WTC11 (cell line): Measurements from ENCODE around the gene EDC3. TPM values are rescaled to one million over a fixed set of nuclear protein-coding genes. Genes with fewer than 3 reads are reported as not detected.
A peak's percentile ranks its signal among the peaks of the same experiment; 100 is the strongest.
"Not testable (repeated sequence)": the region's sequence is repeated elsewhere in the genome, so short reads cannot be mapped to it uniquely, and the experiment has no call there.

Experiments
- ATAC-seq: fragments of 200-7000 bp; cut with Tn5 transposase; 2 replicates; pipeline ENCODE4 v1.10.0; 2021; ENCODE audit warnings: mild to moderate bottlenecking, moderate library complexity
- CTCF ChIA-PET: fragments of 300-600 bp; sonication (Branson Sonifier 250); formaldehyde crosslinking; loops from one replicate; lab custom pipeline; 2021; ENCODE audit warnings: antibody characterized with exemption; lab: Charles Lee
- POLR2A ChIA-PET: fragments of 350-600 bp; sonication (Branson Sonifier 250); formaldehyde crosslinking; loops from one replicate; lab custom pipeline; 2021; ENCODE audit warnings: antibody characterized with exemption; lab: Charles Lee
- DNase-seq: peaks from one replicate; pipeline ENCODE4 v3.0.0; 2021; ENCODE audit warnings: low spot score
- H3K27ac Mint-ChIP-seq: 2 replicates; pipeline ENCODE4 v1.8.0; 2021; ENCODE audit warnings: mixed read lengths
- H3K27me3 Mint-ChIP-seq: 2 replicates; pipeline ENCODE4 v1.8.0; 2021; ENCODE audit warnings: low read depth, mild to moderate bottlenecking, moderate library complexity, mixed read lengths
- H3K36me3 Mint-ChIP-seq: 2 replicates; pipeline ENCODE4 v1.8.0; 2021; ENCODE audit warnings: mixed read lengths
- H3K4me1 Mint-ChIP-seq: 2 replicates; pipeline ENCODE4 v1.8.0; 2022; ENCODE audit warnings: mixed read lengths
- H3K4me3 Mint-ChIP-seq: 2 replicates; pipeline ENCODE4 v1.8.0; 2021; ENCODE audit warnings: mild to moderate bottlenecking, moderate library complexity, mixed read lengths
- H3K9me3 Mint-ChIP-seq: 2 replicates; pipeline ENCODE4 v1.8.0; 2021; ENCODE audit warnings: mixed read lengths
- CBFB ChIP-seq: sonication (generic); formaldehyde crosslinking; IDR thresholded peaks from 2 replicates; pipeline ENCODE4 v1.8.1; 2022; ENCODE audit warnings: mild to moderate bottlenecking, low read depth, missing genetic modification reagents
- CREB1 ChIP-seq: sonication (generic); formaldehyde crosslinking; IDR thresholded peaks from 2 replicates; pipeline ENCODE4 v1.8.0; 2023; ENCODE audit warnings: mild to moderate bottlenecking, missing genetic modification reagents
- E2F5 ChIP-seq: sonication (generic); formaldehyde crosslinking; IDR thresholded peaks from 2 replicates; pipeline ENCODE4 v1.8.1; 2022; ENCODE audit warnings: mild to moderate bottlenecking, moderate library complexity, missing genetic modification reagents
- ETV6 ChIP-seq: sonication (generic); formaldehyde crosslinking; IDR thresholded peaks from 2 replicates; pipeline ENCODE4 v1.8.1; 2022; ENCODE audit warnings: mild to moderate bottlenecking, missing genetic modification reagents
- GABPB1 ChIP-seq: sonication (generic); formaldehyde crosslinking; IDR thresholded peaks from 2 replicates; pipeline ENCODE4 v1.8.1; 2023; ENCODE audit warnings: mild to moderate bottlenecking, missing genetic modification reagents
- IRF1 ChIP-seq: sonication (generic); formaldehyde crosslinking; IDR thresholded peaks from 2 replicates; pipeline ENCODE4 v1.8.0; 2023; ENCODE audit warnings: missing genetic modification reagents
- JAZF1 ChIP-seq: fragments of 250-450 bp; sonication (Bioruptor Pico); IDR thresholded peaks from 2 replicates; pipeline ENCODE4 v1.9.0; 2021; ENCODE audit warnings: moderate library complexity, mild to moderate bottlenecking, inconsistent platforms
- KAT7 ChIP-seq: sonication (generic); formaldehyde crosslinking; IDR thresholded peaks from 2 replicates; pipeline ENCODE4 v1.8.1; 2023; ENCODE audit warnings: missing genetic modification reagents, mild to moderate bottlenecking, borderline replicate concordance
- NFE2L1 ChIP-seq: sonication (generic); formaldehyde crosslinking; IDR thresholded peaks from 2 replicates; pipeline ENCODE4 v1.8.1; 2023; ENCODE audit warnings: missing genetic modification reagents
- SMAD4 ChIP-seq: sonication (generic); formaldehyde crosslinking; IDR thresholded peaks from 2 replicates; pipeline ENCODE4 v1.8.0; 2022; ENCODE audit warnings: mild to moderate bottlenecking, missing genetic modification reagents
- TEAD1 ChIP-seq: sonication (generic); formaldehyde crosslinking; IDR thresholded peaks from 2 replicates; pipeline ENCODE4 v1.8.0; 2022; ENCODE audit warnings: mild to moderate bottlenecking, missing genetic modification reagents
- ZNF263 ChIP-seq: sonication (generic); formaldehyde crosslinking; IDR thresholded peaks from 2 replicates; pipeline ENCODE4 v1.8.1; 2022; ENCODE audit warnings: low read depth, mild to moderate bottlenecking, moderate library complexity, missing genetic modification reagents
- ZNF671 ChIP-seq: fragments of 250-450 bp; sonication (Bioruptor Pico); IDR thresholded peaks from 2 replicates; pipeline ENCODE4 v1.8.0; 2021; ENCODE audit warnings: mild to moderate bottlenecking
- total RNA-seq: library from RNA; stranded (reverse); gene quantifications from 3 replicates; pipeline ENCODE4 v1.2.3, GENCODE V29; 2021
- TF ChIP-seq, protein P1 (sequence below): sonication (generic); formaldehyde crosslinking; IDR thresholded peaks from 2 replicates; pipeline ENCODE4 v1.8.1; 2022; ENCODE audit warnings: low read depth, mild to moderate bottlenecking, moderate library complexity, missing genetic modification reagents, borderline replicate concordance
- TF ChIP-seq, protein P2 (sequence below): sonication (generic); formaldehyde crosslinking; IDR thresholded peaks from 2 replicates; pipeline ENCODE4 v1.8.0; 2022; ENCODE audit warnings: mild to moderate bottlenecking, missing genetic modification reagents
- TF ChIP-seq, protein P3 (sequence below): sonication (generic); formaldehyde crosslinking; IDR thresholded peaks from 2 replicates; pipeline ENCODE4 v1.8.1; 2022; ENCODE audit warnings: low read depth, missing genetic modification reagents, borderline replicate concordance

Gene EDC3
- total RNA-seq, 1 experiment from 2014 or later = 54.7 TPM

DNA sequence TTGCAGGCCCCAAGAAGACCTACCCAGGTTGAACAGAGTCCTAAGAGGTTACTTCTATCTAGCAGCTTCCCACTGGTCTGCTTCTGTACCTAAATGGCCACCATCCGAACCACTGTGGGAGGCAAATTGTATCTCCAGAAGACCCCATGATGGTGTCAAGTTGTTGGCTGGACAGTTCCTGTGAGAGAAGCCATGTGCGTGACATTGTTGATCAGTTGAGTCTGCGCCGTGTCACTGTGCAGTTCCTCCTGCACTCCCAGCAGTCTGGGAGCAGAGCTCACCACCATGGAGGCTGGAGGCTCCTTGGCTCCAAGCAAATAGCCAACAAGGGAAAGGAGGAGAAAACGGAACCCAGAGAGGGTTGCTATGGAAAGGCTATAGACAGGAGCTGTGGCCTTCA, 37.0 kb upstream of the EDC3 start:
- Mint-ChIP-seq H3K9me3 (peaks cover 5% of the 10 kb centered on the region), H3K27me3 (peaks cover 85% of the 10 kb centered on the region), H3K4me1 (no peaks in the 10 kb centered on the region), H3K27ac (no peak overlapping the region), H3K36me3 (no peaks in the 10 kb centered on the region), H3K4me3 (no peak overlapping the region)
- TF ChIP-seq KAT7 (CRISPR knock-in tag) (no peak), JAZF1 (CRISPR knock-in tag) (no peak), GABPB1 (no peak), CBFB (CRISPR knock-in tag) (no peak), IRF1 (CRISPR knock-in tag) (no peak), CREB1 (CRISPR knock-in tag) (no peak), NFE2L1 (CRISPR knock-in tag) (no peak), E2F5 (no peak), ETV6 (CRISPR knock-in tag) (no peak), SMAD4 (CRISPR knock-in tag) (no peak), ZNF263 (CRISPR knock-in tag) (no peak), ZNF671 (no peak)
- TF ChIP-seq, protein P1, sequence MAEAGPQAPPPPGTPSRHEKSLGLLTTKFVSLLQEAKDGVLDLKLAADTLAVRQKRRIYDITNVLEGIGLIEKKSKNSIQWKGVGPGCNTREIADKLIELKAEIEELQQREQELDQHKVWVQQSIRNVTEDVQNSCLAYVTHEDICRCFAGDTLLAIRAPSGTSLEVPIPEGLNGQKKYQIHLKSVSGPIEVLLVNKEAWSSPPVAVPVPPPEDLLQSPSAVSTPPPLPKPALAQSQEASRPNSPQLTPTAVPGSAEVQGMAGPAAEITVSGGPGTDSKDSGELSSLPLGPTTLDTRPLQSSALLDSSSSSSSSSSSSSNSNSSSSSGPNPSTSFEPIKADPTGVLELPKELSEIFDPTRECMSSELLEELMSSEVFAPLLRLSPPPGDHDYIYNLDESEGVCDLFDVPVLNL (CRISPR knock-in tag) = no peak
- TF ChIP-seq, protein P2, sequence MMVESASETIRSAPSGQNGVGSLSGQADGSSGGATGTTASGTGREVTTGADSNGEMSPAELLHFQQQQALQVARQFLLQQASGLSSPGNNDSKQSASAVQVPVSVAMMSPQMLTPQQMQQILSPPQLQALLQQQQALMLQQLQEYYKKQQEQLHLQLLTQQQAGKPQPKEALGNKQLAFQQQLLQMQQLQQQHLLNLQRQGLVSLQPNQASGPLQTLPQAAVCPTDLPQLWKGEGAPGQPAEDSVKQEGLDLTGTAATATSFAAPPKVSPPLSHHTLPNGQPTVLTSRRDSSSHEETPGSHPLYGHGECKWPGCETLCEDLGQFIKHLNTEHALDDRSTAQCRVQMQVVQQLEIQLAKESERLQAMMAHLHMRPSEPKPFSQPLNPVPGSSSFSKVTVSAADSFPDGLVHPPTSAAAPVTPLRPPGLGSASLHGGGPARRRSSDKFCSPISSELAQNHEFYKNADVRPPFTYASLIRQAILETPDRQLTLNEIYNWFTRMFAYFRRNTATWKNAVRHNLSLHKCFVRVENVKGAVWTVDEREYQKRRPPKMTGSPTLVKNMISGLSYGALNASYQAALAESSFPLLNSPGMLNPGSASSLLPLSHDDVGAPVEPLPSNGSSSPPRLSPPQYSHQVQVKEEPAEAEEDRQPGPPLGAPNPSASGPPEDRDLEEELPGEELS (CRISPR knock-in tag) = no peak
- TF ChIP-seq, protein P3, sequence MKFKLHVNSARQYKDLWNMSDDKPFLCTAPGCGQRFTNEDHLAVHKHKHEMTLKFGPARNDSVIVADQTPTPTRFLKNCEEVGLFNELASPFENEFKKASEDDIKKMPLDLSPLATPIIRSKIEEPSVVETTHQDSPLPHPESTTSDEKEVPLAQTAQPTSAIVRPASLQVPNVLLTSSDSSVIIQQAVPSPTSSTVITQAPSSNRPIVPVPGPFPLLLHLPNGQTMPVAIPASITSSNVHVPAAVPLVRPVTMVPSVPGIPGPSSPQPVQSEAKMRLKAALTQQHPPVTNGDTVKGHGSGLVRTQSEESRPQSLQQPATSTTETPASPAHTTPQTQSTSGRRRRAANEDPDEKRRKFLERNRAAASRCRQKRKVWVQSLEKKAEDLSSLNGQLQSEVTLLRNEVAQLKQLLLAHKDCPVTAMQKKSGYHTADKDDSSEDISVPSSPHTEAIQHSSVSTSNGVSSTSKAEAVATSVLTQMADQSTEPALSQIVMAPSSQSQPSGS (CRISPR knock-in tag) = no peak
- ATAC-seq (no peak), DNase-seq (no peak)
- CTCF ChIA-PET = interaction anchor here (1.3 kb wide), 1 partner anchor 36 kb away, joined by 3 read pairs; no protein-coding TSS in a partner anchor
- POLR2A ChIA-PET = no interaction called here

- H3K27ac Mint-ChIP-seq = no peak overlapping the region
- no peak overlapping the region for H3K4me3 Mint-ChIP-seq
- H3K36me3 Mint-ChIP-seq = no peaks in the 10 kb centered on the region
- ChIA-PET CTCF (interaction anchor here (0.9 to 1.6 kb wide), 2 partner anchors 38 to 40 kb away, joined by 4 to 6 read pairs; no protein-coding TSS in a partner anchor), POLR2A (interaction anchor here (0.6 kb wide), 1 partner anchor 17 kb away, joined by 4 read pairs; no protein-coding TSS in a partner anchor)
- H3K4me1 Mint-ChIP-seq = peaks cover 4% of the 10 kb centered on the region
- no peak for DNase-seq
- ATAC-seq = no peak
- H3K9me3 Mint-ChIP-seq = no peaks in the 10 kb centered on the region; the same call in 1 of the 2 replicates
- TF ChIP-seq TEAD1 (CRISPR knock-in tag) (no peak), GABPB1 (peak; percentile 63; the same call in 1 of the 2 replicates)
- peaks cover 87% of the 10 kb centered on the region for H3K27me3 Mint-ChIP-seq
Measured at GRCh38 chr15:74730619-74731316, 34.9 kb upstream of the EDC3 start.

GRCh38 chr15:74729372-74729771, 33.5 kb upstream of the EDC3 start:
- POLR2A ChIA-PET, H3K4me1 Mint-ChIP-seq, ATAC-seq, H3K4me3 Mint-ChIP-seq, H3K9me3 Mint-ChIP-seq, CTCF ChIA-PET, H3K27ac Mint-ChIP-seq, H3K36me3 Mint-ChIP-seq, DNase-seq: not testable (repeated sequence)
- H3K27me3 Mint-ChIP-seq = peaks cover 85% of the 10 kb centered on the region

GRCh38 chr15:74728699-74729098, 32.9 kb upstream of the EDC3 start:
- Mint-ChIP-seq H3K4me1 (peaks cover 12% of the 10 kb centered on the region), H3K27me3 (peaks cover 82% of the 10 kb centered on the region)
- H3K9me3 Mint-ChIP-seq, POLR2A ChIA-PET, H3K36me3 Mint-ChIP-seq, H3K27ac Mint-ChIP-seq, CTCF ChIA-PET, ATAC-seq, H3K4me3 Mint-ChIP-seq, DNase-seq: not testable (repeated sequence)
